Prostate gland (tissue), 2 donors: ENCODE measurements around the gene R3HDM2.

Experiments used
- CTCF ChIP-seq, 4 experiments: fragments of 200-600 bp in 2 of 4; fragments of 450-650 bp in 2 of 4; sonication (generic) in 2 of 4; IDR thresholded peaks; 1 replicate in 3 of 4; 2 replicates in 1 of 4; pipeline ENCODE4 v1.5.1; 2016 to 2019; ENCODE audit warnings: antibody characterized with exemption in 4 of 4, mild to moderate bottlenecking in 2 of 4, moderate library complexity in 2 of 4
- POLR2A ChIP-seq: fragments of 450-650 bp; IDR thresholded peaks from one replicate; pipeline ENCODE4 v1.6.1; 2016; ENCODE audit warnings: antibody characterized with exemption, mild to moderate bottlenecking
- POLR2AphosphoS5 ChIP-seq: sonication (generic); formaldehyde crosslinking; IDR thresholded peaks from one replicate; pipeline ENCODE4 v1.6.1; 2017; ENCODE audit warnings: antibody characterized with exemption

GRCh38 chr12:57204454-57204853 is 226.4 kb downstream of the R3HDM2 start:
- TF ChIP-seq CTCF (IDR thresholded peaks at IDR 0.05), result no peak
- no peak for TF ChIP-seq POLR2A
- TF ChIP-seq POLR2AphosphoS5, result no peak
